T-helper 9 cell (primary cell): ENCODE results near the gene MICAL3.
"Not testable (repeated sequence)": the region's sequence is repeated elsewhere in the genome, so short reads cannot be mapped to it uniquely, and the experiment has no call there.

Source experiments
- DNase-seq: peaks from one replicate; pipeline ENCODE4 v3.0.0-alpha.2; 2020

The MICAL3 gene

GRCh38 chr22:17774206-17774925 is 250.0 kb downstream of the MICAL3 start, which contains the start of gene BID:
TSS of gene BID (minus strand) at chr22:17774469. CDS start at chr22:17750116, 24,353 bp downstream.
- peak; percentile 48 for DNase-seq

GRCh38 chr22:17773606-17774205 is 250.7 kb downstream of the MICAL3 start:
- peak; percentile 58 for DNase-seq

- no peak for DNase-seq
Observed at GRCh38 chr22:17772958-17773605, 251.3 kb downstream of the MICAL3 start.

GRCh38 chr22:17772249-17772957 is 252.0 kb downstream of the MICAL3 start:
- no peak for DNase-seq

- no peak for DNase-seq
Observed at GRCh38 chr22:17770180-17771077, 253.9 kb downstream of the MICAL3 start.

GRCh38 chr22:17769716-17770082 is 254.7 kb downstream of the MICAL3 start:
- no peak for DNase-seq

- DNase-seq, result no peak
Observed at GRCh38 chr22:17769013-17769715, 255.2 kb downstream of the MICAL3 start.

GRCh38 chr22:17767233-17768065 is 256.9 kb downstream of the MICAL3 start:
- no peak for DNase-seq

- DNase-seq, result not testable (repeated sequence)
Observed at GRCh38 chr22:17764852-17765251, 259.5 kb downstream of the MICAL3 start.

- DNase-seq, result no peak
Observed at GRCh38 chr22:17764036-17764435, 260.3 kb downstream of the MICAL3 start.

GRCh38 chr22:17763442-17763841 is 260.9 kb downstream of the MICAL3 start:
- not testable (repeated sequence) for DNase-seq

- DNase-seq, result no peak
Observed at GRCh38 chr22:17761138-17761488, 263.2 kb downstream of the MICAL3 start.

GRCh38 chr22:17754233-17754925 is 270.0 kb downstream of the MICAL3 start:
- DNase-seq, result no peak

- no peak for DNase-seq
Observed at GRCh38 chr22:17753401-17753989, 270.9 kb downstream of the MICAL3 start.

- no peak for DNase-seq
Observed at GRCh38 chr22:17751596-17751995, 272.8 kb downstream of the MICAL3 start.

- DNase-seq, result no peak
Observed at GRCh38 chr22:17749605-17750395, 274.6 kb downstream of the MICAL3 start.

GRCh38 chr22:17748555-17749353 is 275.6 kb downstream of the MICAL3 start:
- no peak for DNase-seq

GRCh38 chr22:17746916-17747315 is 277.4 kb downstream of the MICAL3 start:
- no peak for DNase-seq
